Right lobe of liver (tissue), 6 donors: ENCODE data around the gene MYL11. TPM values are rescaled to one million over a fixed set of nuclear protein-coding genes. Genes with fewer than 3 reads are reported as not detected.

Experiments
- ATAC-seq, 4 donors: fragments of 200-7000 bp; cut with Tn5 transposase; one replicate each; pipeline ENCODE4 v1.9.1; 2020; ENCODE audit warnings: mild to moderate bottlenecking in 4 of 4, moderate library complexity in 4 of 4
- DNase-seq, 3 donors: peaks; one replicate each; pipeline ENCODE4 v3.0.0-alpha.2; 2020
- H3K27ac ChIP-seq, 3 donors: fragments of 200-600 bp; one replicate each; pipeline ENCODE4 v1.8.0; 2022
- H3K27me3 ChIP-seq, 2 donors: fragments of 200-600 bp; one replicate each; pipeline ENCODE4 v1.8.0; 2022
- H3K36me3 ChIP-seq, 4 donors: fragments of 200-600 bp; sonication (generic) in 1 of 4; one replicate each; pipeline versions ENCODE4 v1.5.1 to v1.8.0; 2017 to 2022; ENCODE audit warnings: control low read depth in 1 of 4
- H3K4me1 ChIP-seq, 4 donors: fragments of 200-600 bp; sonication (generic) in 1 of 4; one replicate each; pipeline versions ENCODE4 v1.5.1 to v1.8.0; 2017 to 2022; ENCODE audit warnings: control low read depth in 1 of 4
- H3K4me3 ChIP-seq, 3 donors: fragments of 200-600 bp; one replicate each; pipeline ENCODE4 v1.8.0; 2022
- H3K9me3 ChIP-seq, 4 donors: fragments of 200-600 bp; sonication (generic) in 1 of 4; one replicate each; pipeline versions ENCODE4 v1.5.1 to v1.8.0; 2017 to 2022; ENCODE audit warnings: control low read depth in 1 of 4
- POLR2A ChIP-seq: fragments of 450-650 bp; IDR thresholded peaks from one replicate; pipeline ENCODE4 v1.6.1; 2017; ENCODE audit warnings: antibody characterized with exemption, mild to moderate bottlenecking
- WGBS: methylation state at CpG from one replicate; pipeline ENCODE4 v1.1.6; 2018; ENCODE audit warnings: low coverage, low lambda C conversion rate; ENCODE audit not compliant: insufficient coverage; ENCODE audit errors: missing lambda C conversion rate; 5-methylcytosine and 5-hydroxymethylcytosine counted together
- intact Hi-C, 2 donors: fragments of 100-400 bp; cut with DNase I; formaldehyde crosslinking; loops; one replicate each; pipeline versions ENCODE4 v1.11.2 to v1.14.1; 2022
- total RNA-seq, 6 experiments: library from RNA; depleted of rRNA in 2 of 6; stranded (reverse); fragments of >200 nt in 2 of 6; fragmentation: NEBNext Ultra II Directional in 3 of 6; extraction: Animal tissue kit (Norgen Biotek cat#: 25700) in 3 of 6; gene quantifications; one replicate each; pipeline versions ENCODE4 v1.1.0 to v1.2.4, GENCODE V29; 2016 to 2023
- TF ChIP-seq, protein P1 (sequence below), 4 donors: fragments of 200-600 bp in 3 of 4; fragments of 450-650 bp in 1 of 4; IDR thresholded peaks; one replicate each; pipeline versions ENCODE4 v1.5.1 to v1.8.0; 2016 to 2022; ENCODE audit warnings: antibody characterized with exemption in 4 of 4, mild to moderate bottlenecking in 2 of 4
- donor health status: DM: no; HTN: yes; CAD: no.
- donor health status: DM: no; HTN: no; CAD: no.
- donor health status: DM: no; HTN: no; CAD: no.
- donor health status: DM: no; HTN: yes; CAD: no.
- donor health status: DM: no; HTN: yes; CAD: no.

Gene MYL11
- total RNA-seq, 6 experiments from 2014 or later = 1.4 TPM; not detected in 5

DNA sequence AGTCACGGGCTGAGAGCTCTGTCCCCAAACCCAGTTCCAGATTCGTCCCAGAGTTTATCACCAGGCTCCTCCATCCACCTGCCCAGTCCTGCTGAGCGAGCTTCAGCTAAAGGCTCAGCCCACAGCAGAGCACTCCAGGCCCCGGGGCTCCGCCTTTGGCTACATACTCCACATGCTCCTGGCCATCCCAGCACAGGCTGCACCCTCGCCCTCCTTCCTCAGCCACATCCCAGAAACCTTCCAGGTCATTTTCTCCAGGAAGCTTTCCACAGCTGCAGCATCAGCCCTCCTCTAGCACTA is 14.8 kb upstream of the MYL11 start:
- peaks cover 0 to 32% (median 8%) of the 10 kb centered on the region in 4 donors for H3K36me3 ChIP-seq

DNA sequence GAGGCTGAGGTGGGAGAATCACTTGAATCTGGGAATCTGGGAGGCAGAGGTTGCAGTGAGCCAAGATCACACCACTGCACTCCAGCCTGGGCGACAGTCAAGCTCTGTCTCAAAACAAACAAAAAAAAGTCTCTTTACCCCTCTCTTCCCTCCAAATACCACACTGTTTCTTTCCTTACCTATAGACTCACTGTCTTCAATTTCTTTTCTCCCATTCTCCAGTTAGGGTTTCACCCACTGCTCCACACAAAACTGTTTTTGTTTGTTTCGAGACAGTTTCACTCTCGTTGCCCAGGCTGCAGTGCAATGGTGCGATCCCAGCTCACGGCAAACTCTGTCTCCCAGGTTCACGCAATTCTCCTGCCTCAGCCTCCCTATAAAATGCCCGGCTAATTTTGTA is 13.4 kb upstream of the MYL11 start:
- DNase-seq = no peak
- Histone ChIP-seq H3K9me3 (no peaks in the 10 kb centered on the region), H3K27me3 (no peaks in the 10 kb centered on the region), H3K4me1 (peaks cover 0 to 15% (median 2%) of the 10 kb centered on the region in 4 donors), H3K36me3 (peaks cover 0 to 44% (median 14%) of the 10 kb centered on the region in 4 donors), H3K27ac (no peak overlapping the region), H3K4me3 (no peak overlapping the region)
- intact Hi-C loops = no loop called here
- 87% methylated on average over 7 of the region's 7 CpGs for WGBS
- ATAC-seq = no peak
- TF ChIP-seq, protein P1, sequence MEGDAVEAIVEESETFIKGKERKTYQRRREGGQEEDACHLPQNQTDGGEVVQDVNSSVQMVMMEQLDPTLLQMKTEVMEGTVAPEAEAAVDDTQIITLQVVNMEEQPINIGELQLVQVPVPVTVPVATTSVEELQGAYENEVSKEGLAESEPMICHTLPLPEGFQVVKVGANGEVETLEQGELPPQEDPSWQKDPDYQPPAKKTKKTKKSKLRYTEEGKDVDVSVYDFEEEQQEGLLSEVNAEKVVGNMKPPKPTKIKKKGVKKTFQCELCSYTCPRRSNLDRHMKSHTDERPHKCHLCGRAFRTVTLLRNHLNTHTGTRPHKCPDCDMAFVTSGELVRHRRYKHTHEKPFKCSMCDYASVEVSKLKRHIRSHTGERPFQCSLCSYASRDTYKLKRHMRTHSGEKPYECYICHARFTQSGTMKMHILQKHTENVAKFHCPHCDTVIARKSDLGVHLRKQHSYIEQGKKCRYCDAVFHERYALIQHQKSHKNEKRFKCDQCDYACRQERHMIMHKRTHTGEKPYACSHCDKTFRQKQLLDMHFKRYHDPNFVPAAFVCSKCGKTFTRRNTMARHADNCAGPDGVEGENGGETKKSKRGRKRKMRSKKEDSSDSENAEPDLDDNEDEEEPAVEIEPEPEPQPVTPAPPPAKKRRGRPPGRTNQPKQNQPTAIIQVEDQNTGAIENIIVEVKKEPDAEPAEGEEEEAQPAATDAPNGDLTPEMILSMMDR (IDR thresholded peaks at IDR 0.05) = no peak
- TF ChIP-seq POLR2A = no peak

More for the DNA sequence above, 14.8 kb upstream of the MYL11 start:
- TF ChIP-seq, protein P1 (IDR thresholded peaks at IDR 0.05) = no peak
- TF ChIP-seq POLR2A = no peak
- Histone ChIP-seq H3K27ac (no peak overlapping the region), H3K4me1 (peaks cover 0 to 20% (median 6%) of the 10 kb centered on the region in 4 donors), H3K4me3 (no peak overlapping the region), H3K9me3 (no peaks in the 10 kb centered on the region), H3K27me3 (no peaks in the 10 kb centered on the region)
- WGBS = 100% methylated on average over 3 of the region's 6 CpGs
- no peak for ATAC-seq
- intact Hi-C loops = no loop called here
- DNase-seq = no peak

DNA sequence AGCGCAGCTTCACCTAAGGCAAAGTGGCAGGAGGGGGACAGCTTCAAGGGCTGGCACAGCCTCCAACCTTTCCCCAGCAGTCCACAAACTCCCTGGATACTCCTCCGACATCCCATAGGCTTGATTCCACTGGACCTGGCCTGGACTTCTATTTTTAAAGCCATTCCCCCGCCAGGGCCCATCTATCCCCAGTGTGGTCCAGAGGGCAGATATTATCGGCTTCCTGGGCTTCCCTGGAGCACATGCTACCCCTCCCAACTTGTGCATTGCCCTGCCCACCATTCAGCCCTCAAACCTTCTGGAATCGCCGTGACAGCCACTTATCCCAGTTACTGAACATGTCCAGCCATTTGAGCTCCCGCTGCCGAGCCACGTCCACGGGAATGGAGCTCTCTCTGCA is 9.4 kb upstream of the MYL11 start:
- H3K4me1 ChIP-seq = peaks cover 0 to 25% (median 7%) of the 10 kb centered on the region in 4 donors
- DNase-seq = no peak
- TF ChIP-seq, protein P1 (IDR thresholded peaks at IDR 0.05) = no peak
- TF ChIP-seq POLR2A = no peak
- H3K27me3 ChIP-seq = no peaks in the 10 kb centered on the region
- H3K27ac ChIP-seq = no peak overlapping the region
- WGBS = 74% methylated on average over 3 of the region's 10 CpGs
- peaks cover 0 to 29% (median 8%) of the 10 kb centered on the region in 4 donors for H3K36me3 ChIP-seq
- no peak for ATAC-seq
- intact Hi-C loops = no loop called here
- H3K4me3 ChIP-seq = no peak overlapping the region
- H3K9me3 ChIP-seq = no peaks in the 10 kb centered on the region

DNA sequence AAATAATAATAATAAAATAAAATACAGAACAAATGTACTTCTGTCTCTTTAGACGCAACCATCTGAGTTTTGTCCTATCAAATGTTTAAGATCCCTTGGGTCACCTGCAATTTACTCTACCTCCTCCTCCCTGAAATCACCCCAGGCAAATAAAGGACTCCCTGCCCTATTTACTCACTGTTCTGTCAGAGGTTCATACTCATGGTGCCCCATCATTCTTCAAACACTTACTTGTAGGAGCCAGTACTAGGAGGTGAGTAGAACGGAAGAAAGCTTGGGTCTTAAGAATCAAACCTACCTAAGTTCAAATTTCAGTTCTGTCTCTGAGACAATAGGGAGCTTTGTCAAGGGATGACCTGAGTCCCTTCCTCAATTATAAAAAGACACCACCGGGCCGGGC is 8.1 kb upstream of the MYL11 start:
- intact Hi-C loops = no loop called here

More for the DNA sequence above, 8.1 kb upstream of the MYL11 start:
- H3K4me3 ChIP-seq = no peak overlapping the region
- DNase-seq = no peak
- no peak for ATAC-seq
- WGBS = 89% methylated on average over 4 of the region's 4 CpGs
- no peak for TF ChIP-seq POLR2A
- TF ChIP-seq, protein P1 (IDR thresholded peaks at IDR 0.05) = no peak
- H3K9me3 ChIP-seq = no peaks in the 10 kb centered on the region
- H3K27ac ChIP-seq = no peak overlapping the region
- no peaks in the 10 kb centered on the region for H3K27me3 ChIP-seq
- peaks cover 0 to 29% (median 8%) of the 10 kb centered on the region in 4 donors for H3K36me3 ChIP-seq
- peaks cover 0 to 29% (median 7%) of the 10 kb centered on the region in 4 donors for H3K4me1 ChIP-seq
